B cell (primary cell): Measurements from ENCODE around the gene RAX2. TPM values are rescaled to one million over a fixed set of nuclear protein-coding genes. Genes with fewer than 3 reads are reported as not detected.

Source experiments
- ATAC-seq: fragments of 200-7000 bp; cut with Tn5 transposase; one replicate; pipeline ENCODE4 v1.10.0; 2021; ENCODE audit warnings: low read depth, mild to moderate bottlenecking, moderate number of reproducible peaks, moderate library complexity
- CTCF ChIA-PET: fragments of 350-600 bp; sonication (Branson Sonifier 250); formaldehyde crosslinking; loops from one replicate; lab custom pipeline; 2021; ENCODE audit warnings: antibody characterized with exemption, inconsistent platforms; lab: Charles Lee
- POLR2A ChIA-PET: fragments of 350-600 bp; sonication (Branson Sonifier 250); formaldehyde crosslinking; loops from one replicate; lab custom pipeline; 2021; ENCODE audit warnings: antibody characterized with exemption; lab: Charles Lee
- DNase-seq: peaks from one replicate; pipeline ENCODE4 v3.0.0; 2013
- H2AFZ ChIP-seq: 2 replicates; pipeline ENCODE4 v1.6.1; 2012; ENCODE audit warnings: mild to moderate bottlenecking, low read depth, low read length; ENCODE audit not compliant: insufficient read depth, poor library complexity, severe bottlenecking
- H3K27ac ChIP-seq, 2 donors: 1 replicate in 1 of 2; 2 replicates in 1 of 2; pipeline ENCODE4 v1.5.1; 2012 to 2013; ENCODE audit warnings: low read length in 2 of 2, mild to moderate bottlenecking in 2 of 2, moderate library complexity in 1 of 2
- H3K27me3 ChIP-seq, 4 experiments: fragments of 200-600 bp in 1 of 4; sonication (generic) in 1 of 4; replicated peaks in 1 of 4; 1 replicate in 2 of 4; 2 replicates in 2 of 4; pipeline versions ENCODE4 v1.6.1 to v1.7.0; 2013 to 2016; ENCODE audit warnings: low read length in 3 of 4, mild to moderate bottlenecking in 2 of 4, mixed read lengths in 1 of 4, moderate library complexity in 1 of 4; ENCODE audit not compliant: insufficient read depth in 4 of 4, control insufficient read depth in 3 of 4; ENCODE audit errors: control extremely low read depth in 1 of 4
- H3K36me3 ChIP-seq, 2 experiments: replicated peaks in 1 of 2; 1 replicate in 1 of 2; 2 replicates in 1 of 2; pipeline versions ENCODE4 v1.6.1 to v1.7.1; 2013; ENCODE audit warnings: low read length in 1 of 2; ENCODE audit not compliant: insufficient read depth in 2 of 2, control insufficient read depth in 1 of 2; ENCODE audit errors: control extremely low read depth in 1 of 2, extremely low read depth in 1 of 2
- H3K4me1 ChIP-seq, 2 donors: fragments of 200-600 bp in 1 of 2; sonication (generic) in 1 of 2; 1 replicate in 1 of 2; 2 replicates in 1 of 2; pipeline versions ENCODE4 v1.5.1 to v1.6.1; 2013 to 2017; ENCODE audit warnings: low read length in 2 of 2; ENCODE audit not compliant: control insufficient read depth in 2 of 2, insufficient read depth in 2 of 2
- H3K4me2 ChIP-seq: replicated peaks from 2 replicates; pipeline ENCODE3; 2012; ENCODE audit warnings: mild to moderate bottlenecking, low read depth, low read length; ENCODE audit not compliant: poor library complexity, severe bottlenecking
- H3K4me3 ChIP-seq, 5 experiments: fragments of 200-600 bp in 1 of 5; sonication (generic) in 1 of 5; 1 replicate in 3 of 5; 2 replicates in 2 of 5; pipeline versions ENCODE4 v1.5.1 to v1.7.0; 2011 to 2016; ENCODE audit warnings: low read length in 4 of 5, mild to moderate bottlenecking in 4 of 5, low read depth in 2 of 5, control low read depth in 1 of 5, moderate library complexity in 1 of 5; ENCODE audit not compliant: insufficient read depth in 1 of 5; ENCODE audit errors: control extremely low read depth in 1 of 5, extremely low read depth in 1 of 5
- H3K79me2 ChIP-seq: fragments of 200-600 bp; sonication (generic); one replicate; pipeline ENCODE4 v1.6.0; 2016; ENCODE audit warnings: low read length; ENCODE audit not compliant: control insufficient read depth, insufficient read depth
- H3K9ac ChIP-seq: fragments of 200-600 bp; sonication (generic); 2 replicates; pipeline ENCODE4 v1.6.1; 2017; ENCODE audit warnings: mild to moderate bottlenecking, low read length, moderate library complexity
- H3K9me3 ChIP-seq, 3 donors: one replicate each; pipeline versions ENCODE4 v1.6.1 to v1.7.1; 2013; ENCODE audit warnings: low read length in 2 of 3; ENCODE audit not compliant: control insufficient read depth in 2 of 3, insufficient read depth in 1 of 3; ENCODE audit errors: control extremely low read depth in 1 of 3
- H4K20me1 ChIP-seq: 2 replicates; pipeline ENCODE4 v1.6.0; 2012; ENCODE audit warnings: mild to moderate bottlenecking, low read length; ENCODE audit not compliant: insufficient read depth, control insufficient read depth, poor library complexity, severe bottlenecking
- H3K27ac Mint-ChIP-seq: one replicate; pipeline ENCODE4 v1.8.0; 2021; ENCODE audit warnings: mixed read lengths
- H3K27me3 Mint-ChIP-seq: one replicate; pipeline ENCODE4 v1.8.0; 2021; ENCODE audit warnings: mixed read lengths
- H3K4me1 Mint-ChIP-seq: one replicate; pipeline ENCODE4 v1.8.0; 2021; ENCODE audit warnings: mixed read lengths
- H3K4me3 Mint-ChIP-seq: one replicate; pipeline ENCODE4 v1.8.0; 2021; ENCODE audit warnings: mixed read lengths
- H3K9me3 Mint-ChIP-seq: one replicate; pipeline ENCODE4 v1.8.0; 2022; ENCODE audit warnings: mixed read lengths; ENCODE audit not compliant: insufficient read depth
- CTCF ChIP-seq: fragments of 200-600 bp; IDR thresholded peaks from one replicate; pipeline ENCODE4 v1.8.0; 2022; ENCODE audit warnings: antibody characterized with exemption, mild to moderate bottlenecking
- EZH2 ChIP-seq: IDR thresholded peaks from 2 replicates; pipeline ENCODE4 v1.6.1; 2012; ENCODE audit warnings: borderline replicate concordance, low read depth, mild to moderate bottlenecking, moderate library complexity, low read length; ENCODE audit not compliant: insufficient read depth, poor library complexity, severe bottlenecking
- WGBS: methylation state at CpG from one replicate; pipeline ENCODE4 v1.1.5; 2013; ENCODE audit warnings: missing lambda C conversion rate; ENCODE audit not compliant: insufficient coverage; 5-methylcytosine and 5-hydroxymethylcytosine counted together
- intact Hi-C: fragments of 100-400 bp; cut with micrococcal nuclease; formaldehyde crosslinking; loops from one replicate; pipeline ENCODE4 v1.10.0; 2022
- polyA plus RNA-seq: library from polyadenylated mRNA; depleted of rRNA; stranded (reverse); fragments of >200 nt; gene quantifications from 2 replicates; pipeline ENCODE4 v1.2.3, GENCODE V29; 2012
- total RNA-seq, 2 donors: library from RNA; stranded (reverse); fragments of 120-200 nt in 1 of 2; gene quantifications; 1 replicate in 1 of 2; 2 replicates in 1 of 2; pipeline versions ENCODE4 v1.2.3 to v1.2.4, GENCODE V29; 2013 to 2022

RAX2 gene
- total and polyA plus RNA-seq, 2 donors (not counting 1 experiment from before 2014, with no cell fraction given) = not detected

- H4K20me1 ChIP-seq = no peaks in the 10 kb centered on the region
- intact Hi-C loops = no loop called here
- Mint-ChIP-seq H3K27me3 (no peaks in the 10 kb centered on the region), H3K9me3 (no peaks in the 10 kb centered on the region), H3K4me3 (no peak overlapping the region), H3K4me1 (peaks cover 52% of the 10 kb centered on the region), H3K27ac (no peak overlapping the region)
- POLR2A ChIA-PET = no interaction called here
- H3K4me1 ChIP-seq = peaks cover 46 to 59% of the 10 kb centered on the region in 2 donors
- WGBS = 100% methylated on average over 3 of the region's 4 CpGs
- H3K9me3 ChIP-seq = peaks cover 0 to 25% (median 0%) of the 10 kb centered on the region in 3 donors
- H3K9ac ChIP-seq = no peak overlapping the region
- no peak for ATAC-seq
- H2AFZ ChIP-seq = no peak overlapping the region
- TF ChIP-seq EZH2 = no peak
- TF ChIP-seq CTCF = no peak
- DNase-seq = no peak
- no peaks in the 10 kb centered on the region for H3K27me3 ChIP-seq
- H3K27ac ChIP-seq = no peak overlapping the region
- H3K36me3 ChIP-seq = no peaks in the 10 kb centered on the region
- CTCF ChIA-PET = no interaction called here
- H3K79me2 ChIP-seq = no peaks in the 10 kb centered on the region
- no peak overlapping the region for H3K4me2 ChIP-seq
- no peak overlapping the region for H3K4me3 ChIP-seq
These were observed 42.6 kb upstream of the RAX2 start for GRCh38 chr19:3814648-3815047.

GRCh38 chr19:3813473-3814392, 41.7 kb upstream of the RAX2 start:
- ATAC-seq (no peak), DNase-seq (no peak)
- H3K9me3 Mint-ChIP-seq = no peaks in the 10 kb centered on the region
- peak overlapping the region; percentile 83 to 86 for H3K27ac ChIP-seq
- POLR2A ChIA-PET = no interaction called here
- no peaks in the 10 kb centered on the region for H4K20me1 ChIP-seq
- WGBS = 72% methylated on average over 16 of the region's 22 CpGs
- peak overlapping the region; percentile 60 for H3K4me2 ChIP-seq
- no peaks in the 10 kb centered on the region for H3K36me3 ChIP-seq
- peaks cover 48 to 62% of the 10 kb centered on the region in 2 donors for H3K4me1 ChIP-seq
- intact Hi-C loops = loop anchor here (2.0 kb wide), 1 partner anchor 51 kb away; the partner anchor contains the start of gene MRPL54
- TF ChIP-seq CTCF (no peak), EZH2 (no peak)
- peaks cover 0 to 31% (median 0%) of the 10 kb centered on the region in 3 donors for H3K9me3 ChIP-seq
- H3K79me2 ChIP-seq = no peaks in the 10 kb centered on the region
- no peaks in the 10 kb centered on the region for H3K27me3 Mint-ChIP-seq
- H3K4me3 ChIP-seq = no peak overlapping the region
- peak overlapping the region; percentile 80 for H3K27ac Mint-ChIP-seq
- H3K4me1 Mint-ChIP-seq = peaks cover 58% of the 10 kb centered on the region
- H2AFZ ChIP-seq = peak overlapping the region; percentile 21
- no peaks in the 10 kb centered on the region for H3K27me3 ChIP-seq
- no peak overlapping the region for H3K4me3 Mint-ChIP-seq
- CTCF ChIA-PET = interaction anchor here (2.5 kb wide), 1 partner anchor 8 kb away, joined by 14 read pairs; no protein-coding TSS in a partner anchor
- H3K9ac ChIP-seq = no peak overlapping the region
